HG03460 (cell line): ENCODE results near the gene HSD17B4.
"Not testable (repeated sequence)": the region's sequence is repeated elsewhere in the genome, so short reads cannot be mapped to it uniquely, and the experiment has no call there.

ENCODE experiments used
- ATAC-seq: cut with Tn5 transposase; IDR thresholded peaks from one replicate; pipeline ENCODE4 v1.9.1; 2021; ENCODE audit not compliant: unreplicated experiment

HSD17B4 gene

GRCh38 chr5:119452373-119453039 lies at the start of gene HSD17B4:
HSD17B4 (plus strand) TSS chr5:119452497; CDS start chr5:119452576, 79 bp downstream.
- peak; percentile 95 for ATAC-seq

GRCh38 chr5:119402555-119402954 lies 49.7 kb upstream of the HSD17B4 start:
- no peak for ATAC-seq

- no peak for ATAC-seq
Measured at GRCh38 chr5:119404033-119404432, 48.3 kb upstream of the HSD17B4 start.

- ATAC-seq, result no peak
Measured at GRCh38 chr5:119405419-119405818, 46.9 kb upstream of the HSD17B4 start.

GRCh38 chr5:119406551-119407110 lies 45.7 kb upstream of the HSD17B4 start:
- no peak for ATAC-seq

- ATAC-seq, result peak; percentile 35
Measured at GRCh38 chr5:119409235-119409815, 43.0 kb upstream of the HSD17B4 start.

GRCh38 chr5:119410448-119411159 lies 41.7 kb upstream of the HSD17B4 start:
- ATAC-seq, result peak; percentile 38

- peak; percentile 57 for ATAC-seq
Measured at GRCh38 chr5:119411361-119412278, 40.7 kb upstream of the HSD17B4 start.

- no peak for ATAC-seq
Measured at GRCh38 chr5:119412279-119413227, 39.7 kb upstream of the HSD17B4 start.

- ATAC-seq, result not testable (repeated sequence)
Measured at GRCh38 chr5:119414124-119414734, 38.1 kb upstream of the HSD17B4 start.

GRCh38 chr5:119417891-119418605 lies 34.2 kb upstream of the HSD17B4 start:
- ATAC-seq, result no peak

GRCh38 chr5:119418606-119419100 lies 33.6 kb upstream of the HSD17B4 start:
- peak; percentile 68 for ATAC-seq

GRCh38 chr5:119420169-119420568 lies 32.1 kb upstream of the HSD17B4 start:
- no peak for ATAC-seq

- no peak for ATAC-seq
Measured at GRCh38 chr5:119426057-119426456, 26.2 kb upstream of the HSD17B4 start.

- ATAC-seq, result no peak
Measured at GRCh38 chr5:119427060-119427459, 25.2 kb upstream of the HSD17B4 start.

- ATAC-seq, result not testable (repeated sequence)
Measured at GRCh38 chr5:119427596-119427995, 24.7 kb upstream of the HSD17B4 start.

- not testable (repeated sequence) for ATAC-seq
Measured at GRCh38 chr5:119428166-119428565, 24.1 kb upstream of the HSD17B4 start.

GRCh38 chr5:119428574-119428973 lies 23.7 kb upstream of the HSD17B4 start:
- not testable (repeated sequence) for ATAC-seq
